K562 (cell line): ENCODE measurements around the gene WFIKKN1. TPM values are rescaled to one million over a fixed set of nuclear protein-coding genes. Genes with fewer than 3 reads are reported as not detected.
A peak's percentile ranks its signal among the peaks of the same experiment; 100 is the strongest.

Experiments used
- ATAC-seq: fragments of 200-7000 bp; cut with Tn5 transposase; 3 replicates; pipeline ENCODE4 v1.9.1; 2020; ENCODE audit warnings: moderate library complexity
- BruUV-seq: library from RNA; stranded (reverse); fragments of 400-500 nt; replicated peaks from 2 replicates; lab custom pipeline; 2021; lab: Mats Ljungman, UMichigan
- CTCF ChIA-PET: fragments of 300-600 bp; formaldehyde crosslinking; extraction: SDS; loops from one replicate; lab custom pipeline; 2021; ENCODE audit warnings: low intra/inter-chr PET ratio; lab: Yijun Ruan, JAX
- POLR2A ChIA-PET: fragments of 300-600, 350-650 bp; sonication (Branson Sonifier 250); formaldehyde crosslinking; extraction: SDS; loops from one replicate; lab custom pipeline; 2021; ENCODE audit warnings: antibody characterized with exemption, inconsistent platforms; lab: Yijun Ruan, JAX
- DNase-seq, 4 experiments: peaks; one replicate each; pipeline versions ENCODE4 v3.0.0 to v3.0.0-alpha.2; 2011 to 2018; ENCODE audit warnings: low spot score in 3 of 4, mixed read lengths in 3 of 4; ENCODE audit errors: extremely low read depth in 1 of 4
- FAIRE-seq: peaks from 2 replicates; lab custom pipeline; 2011; peaks lifted over from hg19 to GRCh38; lab: Jason Lieb, UNC
- H2AFZ ChIP-seq: 2 replicates; pipeline ENCODE4 v1.6.0; 2011; ENCODE audit warnings: low read depth, low read length, control low read depth, inconsistent platforms
- H3K27ac ChIP-seq: fragments of 200-600 bp; 3 replicates; pipeline ENCODE4 v1.8.0; 2011; ENCODE audit warnings: low read depth, mild to moderate bottlenecking, control low read depth, inconsistent platforms, low read length, moderate library complexity, mixed read lengths; ENCODE audit errors: extremely low read depth
- H3K27me3 ChIP-seq, 2 experiments: fragments of 300-600 bp in 1 of 2; 2 replicates in 1 of 2; 3 replicates in 1 of 2; pipeline versions ENCODE4 v1.6.0 to v1.8.0; 2011; ENCODE audit warnings: inconsistent platforms in 2 of 2, low read length in 2 of 2, mild to moderate bottlenecking in 1 of 2, mixed read lengths in 1 of 2, moderate library complexity in 1 of 2; ENCODE audit not compliant: control insufficient read depth in 2 of 2, insufficient read depth in 2 of 2
- H3K36me3 ChIP-seq: fragments of 300-600 bp; 3 replicates; pipeline ENCODE4 v1.8.0; 2011; ENCODE audit warnings: mild to moderate bottlenecking, low read length, inconsistent platforms; ENCODE audit not compliant: control insufficient read depth, insufficient read depth
- H3K4me1 ChIP-seq, 2 experiments: fragments of 200-600 bp in 1 of 2; replicated peaks in 1 of 2; 2 replicates in 1 of 2; 3 replicates in 1 of 2; pipeline versions ENCODE4 v1.5.1 to v1.8.0; 2011; ENCODE audit warnings: inconsistent platforms in 2 of 2, low read length in 2 of 2, mild to moderate bottlenecking in 1 of 2, mixed read lengths in 1 of 2, moderate library complexity in 1 of 2; ENCODE audit not compliant: control insufficient read depth in 2 of 2, insufficient read depth in 2 of 2
- H3K4me2 ChIP-seq: 2 replicates; pipeline ENCODE4 v1.6.1; 2011; ENCODE audit warnings: low read length, control low read depth, inconsistent platforms, mixed read lengths; ENCODE audit not compliant: insufficient read depth
- H3K4me3 ChIP-seq: fragments of 200-600 bp; sonication (generic), shearing (Covaris generic); 2 replicates; pipeline ENCODE4 v1.5.1; 2016; ENCODE audit warnings: control low read depth, inconsistent platforms
- H3K79me2 ChIP-seq: fragments of 200-600 bp; 3 replicates; pipeline ENCODE4 v1.8.0; 2011; ENCODE audit warnings: low read length, inconsistent platforms; ENCODE audit not compliant: control insufficient read depth, insufficient read depth
- H3K9ac ChIP-seq, 2 experiments: 2 replicates each; pipeline versions ENCODE4 v1.6.0 to v1.6.1; 2011; ENCODE audit warnings: low read depth in 2 of 2, low read length in 2 of 2, control low read depth in 1 of 2, inconsistent platforms in 1 of 2, mild to moderate bottlenecking in 1 of 2, mixed read lengths in 1 of 2; ENCODE audit not compliant: insufficient read depth in 1 of 2
- H3K9me1 ChIP-seq: one replicate; pipeline ENCODE4 v1.6.0; 2011; ENCODE audit warnings: inconsistent platforms, mild to moderate bottlenecking, low read length, moderate library complexity; ENCODE audit not compliant: control insufficient read depth, insufficient read depth
- H3K9me3 ChIP-seq: replicated peaks from 2 replicates; pipeline ENCODE4 v1.5.1; 2011; ENCODE audit warnings: low read depth, low read length, inconsistent platforms; ENCODE audit not compliant: control insufficient read depth, insufficient read depth
- H4K20me1 ChIP-seq: replicated peaks from 2 replicates; pipeline ENCODE4 v1.6.1; 2011; ENCODE audit warnings: low read length, inconsistent platforms, mixed read lengths; ENCODE audit not compliant: control insufficient read depth, insufficient read depth
- FIP1L1 ChIP-seq: fragments of 200-400 bp; formaldehyde crosslinking; IDR thresholded peaks from 2 replicates; pipeline ENCODE4 v1.6.1; 2018; ENCODE audit warnings: mild to moderate bottlenecking, low read depth, low read length; ENCODE audit not compliant: poor library complexity, severe bottlenecking
- PCBP1 ChIP-seq: fragments of 200-400 bp; formaldehyde crosslinking; IDR thresholded peaks from 2 replicates; pipeline ENCODE4 v1.6.1; 2018; ENCODE audit warnings: mild to moderate bottlenecking, low read depth, low read length; ENCODE audit not compliant: poor library complexity, severe bottlenecking
- ZNF444 ChIP-seq: fragments of 250-450 bp; sonication (Bioruptor Pico); IDR thresholded peaks from 2 replicates; pipeline ENCODE4 v1.4.0; 2020; ENCODE audit warnings: mild to moderate bottlenecking, moderate library complexity
- WGBS: fragments of 100-300 bp; shearing (Covaris generic); methylation state at CpG from one replicate; pipeline ENCODE4 v1.1.6; 2016; ENCODE audit warnings: low coverage, mixed read lengths; ENCODE audit not compliant: insufficient coverage; ENCODE audit errors: missing lambda C conversion rate; 5-methylcytosine and 5-hydroxymethylcytosine counted together
- in situ Hi-C: fragments of 300-500 bp; cut with MboI; formaldehyde crosslinking; loops from 4 replicates; pipeline ENCODE4 v1.15.0; 2018; ENCODE audit warnings: inconsistent platforms, mixed read lengths
- intact Hi-C: fragments of 100-400 bp; cut with micrococcal nuclease; formaldehyde crosslinking; loops from 2 replicates; pipeline ENCODE4 v1.14.2; 2022
- polyA plus RNA-seq, 8 experiments: library from polyadenylated mRNA; depleted of rRNA in 4 of 8; stranded (reverse) in 5 of 8; unstranded in 3 of 8; fragments of >200 nt; fragmentation: Nextera tagmentation in 2 of 8; fragmentation: Illumina TruSeq in 1 of 8; extraction: Ambion mirVana in 2 of 8; extraction: Trizol in 1 of 8; gene quantifications; 2 replicates each; pipeline versions ENCODE4 v1.2.1 to v1.2.3, GENCODE V29; 2011 to 2014; ENCODE audit warnings: inconsistent platforms in 1 of 8, missing spikeins in 1 of 8
- total RNA-seq, 7 experiments: library from RNA; depleted of rRNA in 6 of 7; stranded (reverse); fragments of >200 nt in 6 of 7; fragmentation: Illumina TruSeq in 2 of 7; extraction: Trizol in 2 of 7; gene quantifications; 2 replicates each; pipeline versions ENCODE4 v1.2.1 to v1.2.3, GENCODE V29; 2011 to 2021; ENCODE audit warnings: low replicate concordance in 1 of 7
- TF ChIP-seq, protein P1 (sequence below), 3 experiments: fragments of 200-800 bp in 1 of 3; sonication (Bioruptor generic) in 1 of 3; sonication (generic) in 1 of 3; formaldehyde crosslinking in 1 of 3; IDR thresholded peaks; 2 replicates each; pipeline versions ENCODE4 v1.6.1 to v1.8.0; 2016 to 2022; ENCODE audit warnings: mild to moderate bottlenecking in 2 of 3, missing compliant biosample characterization in 2 of 3, missing genetic modification characterization in 2 of 3, missing genetic modification reagents in 1 of 3

WFIKKN1 gene
- total and polyA plus RNA-seq, 9 of the 15 experiments (the other 6 are each of a cell fraction or from before 2014, with no cell fraction given), result 0.14 to 1.1 (median 0.50) TPM; not detected in 4

DNA sequence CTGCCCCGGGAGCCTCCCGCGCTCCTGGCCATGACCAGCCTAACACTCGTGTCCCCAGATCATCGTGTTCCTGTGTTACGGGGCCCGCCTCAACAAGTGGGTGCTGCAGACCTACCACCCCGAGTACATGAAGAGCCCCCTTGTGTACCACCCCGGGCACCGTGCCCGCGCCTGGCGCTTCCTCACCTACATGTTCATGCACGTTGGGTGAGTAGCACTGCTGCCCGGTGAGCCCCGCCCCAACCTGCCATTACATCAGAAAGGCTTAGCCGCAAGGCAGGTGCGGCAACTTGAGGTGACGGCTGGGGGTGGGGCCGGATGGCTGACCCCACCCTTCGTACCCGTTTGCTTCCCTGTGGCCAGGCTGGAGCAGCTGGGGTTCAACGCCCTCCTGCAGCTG, 46.1 kb downstream of the WFIKKN1 start:
- Histone ChIP-seq H3K27ac (no peak overlapping the region), H3K4me2 (no peak overlapping the region), H3K4me3 (no peak overlapping the region), H3K79me2 (peaks cover 23% of the 10 kb centered on the region), H3K9ac (peak overlapping the region in 1 of 2 experiments; percentile 53; a peak in 1 of 4 replicates), H3K9me3 (no peaks in the 10 kb centered on the region), H2AFZ (no peak overlapping the region), H3K36me3 (peaks cover 43% of the 10 kb centered on the region), H3K4me1 (peaks cover 29 to 98% of the 10 kb centered on the region in 2 experiments), H4K20me1 (peaks cover 16% of the 10 kb centered on the region), H3K27me3 (no peaks in the 10 kb centered on the region)
- no TSS peak for BruUV-seq
- POLR2A ChIA-PET, result interaction anchor here (1.0 kb wide), 1 partner anchor 281 kb away, joined by 3 read pairs; no protein-coding TSS in a partner anchor
- intact Hi-C loops, result loop anchor here (5.0 kb wide), 1 partner anchor 40 kb away; the partner anchor contains the start of gene METTL26
- ATAC-seq (no peak), FAIRE-seq (no peak), DNase-seq (no peak)
- in situ Hi-C loops, result loop anchor here (10.0 kb wide), 1 partner anchor 282 kb away; the partner anchor contains the start of gene NME4
- 77% methylated on average over 22 of the region's 23 CpGs for WGBS
- CTCF ChIA-PET, result no interaction called here
- TF ChIP-seq PCBP1 (peak; percentile 20), ZNF444 (CRISPR knock-in tag) (no peak), FIP1L1 (peak; percentile 23)
- TF ChIP-seq, protein P1, sequence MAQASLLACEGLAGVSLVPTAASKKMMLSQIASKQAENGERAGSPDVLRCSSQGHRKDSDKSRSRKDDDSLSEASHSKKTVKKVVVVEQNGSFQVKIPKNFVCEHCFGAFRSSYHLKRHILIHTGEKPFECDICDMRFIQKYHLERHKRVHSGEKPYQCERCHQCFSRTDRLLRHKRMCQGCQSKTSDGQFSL (CRISPR knock-in tag; IDR thresholded peaks at IDR 0.05), result no peak
- TF ChIP-seq, protein P1 (tag; IDR thresholded peaks at IDR 0.05), result no peak
- TF ChIP-seq, all 486 proteins: peak for 2
- peaks cover 2% of the 10 kb centered on the region for H3K9me1 ChIP-seq
